Nephron (organoid): ENCODE data around the gene YIF1B.

Experiments used
- H3K27ac Mint-ChIP-seq, 3 experiments: 2 replicates each; pipeline ENCODE4 v1.8.0; 2020; ENCODE audit warnings: mixed read lengths in 3 of 3, mild to moderate bottlenecking in 2 of 3, moderate library complexity in 1 of 3
- H3K27me3 Mint-ChIP-seq: 2 replicates; pipeline ENCODE4 v1.8.0; 2021; ENCODE audit warnings: low read depth, mild to moderate bottlenecking, moderate library complexity, mixed read lengths
- H3K36me3 Mint-ChIP-seq: 2 replicates; pipeline ENCODE4 v1.8.0; 2020; ENCODE audit warnings: low read depth, mixed read lengths
- H3K4me1 Mint-ChIP-seq: 2 replicates; pipeline ENCODE4 v1.8.0; 2020; ENCODE audit warnings: mixed read lengths
- H3K4me3 Mint-ChIP-seq, 3 experiments: 2 replicates each; pipeline ENCODE4 v1.8.0; 2020; ENCODE audit warnings: mild to moderate bottlenecking in 3 of 3, mixed read lengths in 3 of 3, moderate library complexity in 2 of 3
- H3K9me3 Mint-ChIP-seq: 2 replicates; pipeline ENCODE4 v1.8.0; 2020; ENCODE audit warnings: mixed read lengths
- CTCF ChIP-seq, 3 experiments: fragments of 200-600 bp; sonication (generic); IDR thresholded peaks; one replicate each; pipeline ENCODE4 v1.5.0; 2021; ENCODE audit warnings: antibody characterized with exemption in 3 of 3; ENCODE audit not compliant: unreplicated experiment in 3 of 3

The YIF1B gene

DNA sequence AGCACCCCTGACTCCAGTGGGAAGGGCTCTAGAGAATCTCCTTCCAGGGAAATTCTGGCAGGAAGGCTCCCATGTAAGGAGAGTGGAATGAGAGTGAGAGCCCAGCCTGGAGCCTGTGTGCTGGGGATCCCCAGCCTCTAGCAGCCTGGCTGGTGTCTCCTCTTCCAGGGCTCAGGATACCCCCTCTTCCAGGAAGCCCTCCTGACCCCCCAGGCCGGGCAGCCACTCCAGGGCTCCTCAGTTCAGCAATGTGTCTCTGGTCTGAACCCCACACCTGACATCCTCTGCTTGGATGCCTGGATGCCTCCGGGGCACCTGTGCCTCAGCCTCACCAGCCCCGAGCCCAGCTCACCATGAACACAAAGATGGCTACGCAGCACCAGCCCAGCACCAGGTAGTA is 8.7 kb downstream of the YIF1B start:
- TF ChIP-seq CTCF (IDR thresholded peaks at IDR 0.05; ENCODE audit: unreplicated experiment in 3 of 3), result no peak
- Mint-ChIP-seq H3K27me3 (peaks cover 4% of the 10 kb centered on the region), H3K36me3 (peaks cover 5% of the 10 kb centered on the region), H3K27ac (no peak overlapping the region), H3K4me3 (no peak overlapping the region), H3K4me1 (no peaks in the 10 kb centered on the region), H3K9me3 (no peaks in the 10 kb centered on the region)

DNA sequence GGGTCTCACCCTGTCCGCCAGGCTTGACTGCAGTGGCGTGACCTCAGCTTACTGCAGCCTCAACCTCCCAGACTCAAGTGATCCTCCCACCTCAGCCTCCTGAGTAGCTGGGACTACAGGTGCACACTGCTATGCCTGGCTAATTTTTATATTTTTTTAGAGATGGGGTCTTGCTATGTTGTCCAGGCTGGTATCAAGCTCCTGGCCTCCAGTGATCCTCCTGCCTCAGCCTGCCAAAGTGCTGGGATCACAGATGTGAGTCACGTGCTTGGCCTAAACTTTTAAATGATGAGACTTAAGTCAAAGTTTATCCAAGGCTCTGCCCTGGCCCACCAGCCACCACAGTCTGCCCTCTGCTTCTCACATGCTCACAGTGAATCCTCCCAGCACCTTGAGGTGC is 9.5 kb downstream of the YIF1B start:
- Mint-ChIP-seq H3K27ac (no peak overlapping the region), H3K27me3 (peaks cover 4% of the 10 kb centered on the region), H3K36me3 (peaks cover 5% of the 10 kb centered on the region), H3K4me1 (no peaks in the 10 kb centered on the region), H3K9me3 (no peaks in the 10 kb centered on the region), H3K4me3 (no peak overlapping the region)
- no peak for TF ChIP-seq CTCF (IDR thresholded peaks at IDR 0.05; ENCODE audit: unreplicated experiment in 3 of 3)

DNA sequence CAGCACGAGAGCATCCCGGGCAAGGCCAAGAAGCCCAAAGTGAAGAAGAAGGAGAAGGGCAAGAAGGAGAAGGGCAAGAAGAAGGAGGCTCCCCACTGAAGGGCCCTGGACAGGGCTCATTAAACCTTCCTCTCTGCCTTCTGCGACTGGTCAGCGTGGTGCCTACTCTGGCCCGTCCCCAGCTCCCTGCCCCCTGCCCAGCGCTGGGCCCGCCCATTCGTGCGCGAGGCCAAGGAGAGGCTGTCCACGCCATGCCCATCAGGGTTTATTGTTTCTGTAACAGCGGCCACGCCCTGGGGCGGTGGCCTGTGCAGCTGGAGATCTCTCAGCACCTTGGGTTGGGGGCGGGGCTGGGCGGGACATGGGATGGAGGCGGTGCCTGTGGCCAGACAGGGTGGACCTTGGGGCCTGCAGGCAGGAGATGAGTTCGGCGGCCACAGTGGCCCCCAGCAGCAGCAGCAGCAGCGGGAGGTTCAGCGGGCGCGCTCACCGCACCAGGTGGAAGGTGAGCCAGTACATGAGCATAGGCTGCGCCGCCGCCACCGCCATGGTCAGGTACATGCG is 10.8 kb downstream of the YIF1B start:
- Mint-ChIP-seq H3K9me3 (no peaks in the 10 kb centered on the region), H3K27me3 (peaks cover 4% of the 10 kb centered on the region), H3K4me3 (peak overlapping the region in 1 of 3 experiments; percentile 21), H3K36me3 (no peaks in the 10 kb centered on the region), H3K4me1 (no peaks in the 10 kb centered on the region), H3K27ac (peak overlapping the region in 1 of 3 experiments; percentile 28)
- TF ChIP-seq CTCF (IDR thresholded peaks at IDR 0.05; ENCODE audit: unreplicated experiment in 3 of 3), result no peak

- no peaks in the 10 kb centered on the region for H3K4me1 Mint-ChIP-seq
- no peak for TF ChIP-seq CTCF (IDR thresholded peaks at IDR 0.05; ENCODE audit: unreplicated experiment in 3 of 3)
- H3K4me3 Mint-ChIP-seq, result no peak overlapping the region
- H3K27ac Mint-ChIP-seq, result no peak overlapping the region
- H3K9me3 Mint-ChIP-seq, result no peaks in the 10 kb centered on the region
- H3K27me3 Mint-ChIP-seq, result peaks cover 4% of the 10 kb centered on the region
- H3K36me3 Mint-ChIP-seq, result no peaks in the 10 kb centered on the region
Observed at GRCh38 chr19:38304352-38304865, 11.3 kb downstream of the YIF1B start.

GRCh38 chr19:38303517-38304351 is 12.0 kb downstream of the YIF1B start, which contains the start of gene C19orf33:
Gene C19orf33, plus strand, starts transcription at chr19:38304251. Its CDS starts 11 bp downstream, at chr19:38304262.
- Mint-ChIP-seq H3K4me1 (no peaks in the 10 kb centered on the region), H3K9me3 (no peaks in the 10 kb centered on the region), H3K27me3 (peaks cover 4% of the 10 kb centered on the region), H3K36me3 (no peaks in the 10 kb centered on the region), H3K27ac (peak within 1 kb of the TSS in 1 of 3 experiments; percentile 51), H3K4me3 (peak within 1 kb of the TSS in 1 of 3 experiments; percentile 21)
- no peak for TF ChIP-seq CTCF (IDR thresholded peaks at IDR 0.05; ENCODE audit: unreplicated experiment in 3 of 3)
